Stomach (tissue), 4 donors: ENCODE results near the gene SLC3A2.

Experiments
- CTCF ChIP-seq, 7 experiments: fragments of 450-650 bp in 4 of 7; fragments of 200-600 bp in 3 of 7; sonication (generic) in 3 of 7; IDR thresholded peaks; one replicate each; pipeline ENCODE4 v1.5.1; 2016 to 2019; ENCODE audit warnings: antibody characterized with exemption in 7 of 7, control low read depth in 2 of 7, mild to moderate bottlenecking in 1 of 7
- EP300 ChIP-seq: sonication (generic); formaldehyde crosslinking; IDR thresholded peaks from one replicate; pipeline ENCODE4 v1.6.1; 2017; ENCODE audit warnings: antibody characterized with exemption
- POLR2A ChIP-seq, 4 donors: fragments of 450-650 bp; IDR thresholded peaks; one replicate each; pipeline ENCODE4 v1.6.1; 2016; ENCODE audit warnings: antibody characterized with exemption in 4 of 4, control low read depth in 2 of 4, mild to moderate bottlenecking in 1 of 4, moderate library complexity in 1 of 4
- POLR2AphosphoS5 ChIP-seq, 3 donors: sonication (generic); formaldehyde crosslinking; IDR thresholded peaks; one replicate each; pipeline ENCODE4 v1.6.1; 2016; ENCODE audit warnings: antibody characterized with exemption in 3 of 3

- TF ChIP-seq CTCF (IDR thresholded peaks at IDR 0.05), result no peak
- no peak for TF ChIP-seq POLR2AphosphoS5 (IDR thresholded peaks at IDR 0.05)
- TF ChIP-seq EP300, result no peak
- no peak for TF ChIP-seq POLR2A (IDR thresholded peaks at IDR 0.05)
Observed at GRCh38 chr11:62922189-62922589, 41.5 kb downstream of the SLC3A2 start.
